Mucosa of rectum (tissue), 2 donors: Measurements from ENCODE around the gene KLK2.
A peak's percentile ranks its signal among the peaks of the same experiment; 100 is the strongest.

ENCODE experiments used
- H3K27ac ChIP-seq, 2 donors: one replicate each; pipeline ENCODE4 v1.7.0; 2013; ENCODE audit warnings: inconsistent platforms in 2 of 2, low read depth in 2 of 2, low read length in 2 of 2
- H3K27me3 ChIP-seq, 2 donors: one replicate each; pipeline ENCODE4 v1.7.0; 2013; ENCODE audit warnings: low read length in 2 of 2; ENCODE audit not compliant: control insufficient read depth in 2 of 2, insufficient read depth in 2 of 2
- H3K36me3 ChIP-seq, 2 donors: one replicate each; pipeline ENCODE4 v1.7.0; 2013; ENCODE audit warnings: low read length in 2 of 2; ENCODE audit not compliant: control insufficient read depth in 2 of 2, insufficient read depth in 2 of 2
- H3K4me1 ChIP-seq, 2 donors: one replicate each; pipeline ENCODE4 v1.7.0; 2013; ENCODE audit warnings: low read length in 2 of 2, mild to moderate bottlenecking in 1 of 2; ENCODE audit not compliant: control insufficient read depth in 2 of 2, insufficient read depth in 2 of 2
- H3K4me3 ChIP-seq, 2 donors: one replicate each; pipeline ENCODE4 v1.7.0; 2013; ENCODE audit warnings: low read length in 2 of 2
- H3K9ac ChIP-seq, 2 donors: one replicate each; pipeline ENCODE4 v1.7.0; 2013; ENCODE audit warnings: low read length in 2 of 2, low read depth in 1 of 2, mild to moderate bottlenecking in 1 of 2
- H3K9me3 ChIP-seq, 2 donors: one replicate each; pipeline ENCODE4 v1.7.0; 2013; ENCODE audit warnings: low read length in 2 of 2; ENCODE audit not compliant: control insufficient read depth in 2 of 2
- donor health status: healthy.
- donor health status: Normal muscosa, but diverticular disease.

Gene KLK2

DNA sequence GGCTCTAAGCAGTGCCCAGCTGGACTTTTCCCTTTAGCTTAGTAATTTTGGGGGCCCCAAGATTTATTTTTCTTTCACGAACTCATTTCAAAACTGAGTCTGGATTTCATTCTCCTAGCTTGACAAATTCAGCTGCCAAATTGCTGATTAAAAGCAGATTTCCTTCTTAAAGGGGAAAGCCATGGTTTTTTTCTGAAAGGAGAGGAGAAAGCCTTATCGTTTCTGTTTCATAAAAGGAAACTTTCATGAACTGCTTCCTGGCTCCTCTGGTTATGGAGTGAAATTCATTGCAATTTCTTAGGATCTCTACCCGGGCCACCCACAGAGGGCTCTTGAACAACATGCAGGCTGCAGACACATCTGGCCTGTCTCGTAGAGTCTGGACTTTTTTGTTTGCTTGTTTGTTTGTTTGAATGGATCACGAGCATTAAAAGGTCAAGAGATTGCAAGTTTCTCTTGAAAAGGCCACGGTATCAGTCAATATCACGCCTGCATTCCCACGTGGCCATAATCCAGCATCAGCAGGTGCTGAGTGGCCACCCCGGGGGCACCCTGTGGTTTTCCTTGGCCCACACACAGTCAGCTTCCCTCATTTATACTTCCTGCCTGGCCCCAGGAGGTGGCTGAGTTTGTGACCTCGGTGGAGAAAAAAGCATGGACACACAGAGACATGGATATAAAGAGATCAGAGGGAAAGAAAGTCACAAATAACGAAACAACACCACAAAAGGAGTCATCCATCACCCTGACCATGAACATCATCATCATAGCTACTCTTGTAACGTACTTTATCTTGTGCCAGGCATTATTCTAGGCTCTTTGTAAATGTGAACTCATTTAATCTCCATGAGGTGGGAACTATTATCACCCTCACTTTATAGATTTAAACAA is 48.4 kb downstream of the KLK2 start:
- Histone ChIP-seq H3K27ac (no peak overlapping the region), H3K36me3 (no peaks in the 10 kb centered on the region), H3K4me3 (no peak overlapping the region), H3K27me3 (no peaks in the 10 kb centered on the region), H3K9me3 (no peaks in the 10 kb centered on the region), H3K9ac (no peak overlapping the region), H3K4me1 (peaks cover 0 to 3% of the 10 kb centered on the region in 2 donors)

DNA sequence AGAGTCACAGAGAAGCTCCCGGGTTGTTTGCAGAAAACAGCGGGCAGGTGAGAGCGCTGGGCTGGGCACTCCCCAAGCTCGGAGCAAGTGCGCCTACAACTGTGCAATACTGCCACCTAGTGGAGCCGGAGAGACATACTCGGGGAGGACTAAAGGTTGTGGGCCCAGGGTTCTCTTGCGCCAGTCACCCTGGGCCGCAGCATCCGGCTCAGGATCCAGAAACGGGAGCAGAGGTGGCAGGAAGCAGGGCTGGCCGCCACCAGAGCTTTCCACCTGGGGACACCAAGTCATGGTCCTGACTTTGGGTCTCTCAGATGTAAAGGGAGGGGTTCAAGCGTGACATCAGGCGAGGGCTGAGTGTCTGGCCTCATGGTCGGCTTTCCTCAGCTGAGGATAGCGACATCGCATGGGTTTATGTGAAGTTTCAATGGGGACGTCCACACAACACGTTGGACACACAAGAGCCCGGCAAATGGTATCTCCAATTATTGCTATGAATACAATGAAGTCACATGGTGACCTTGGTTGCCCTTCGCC is 49.1 kb downstream of the KLK2 start:
- H3K9ac ChIP-seq, result peak overlapping the region in 1 of 2 donors; percentile 14
- no peaks in the 10 kb centered on the region for H3K27me3 ChIP-seq
- H3K9me3 ChIP-seq, result no peaks in the 10 kb centered on the region

DNA sequence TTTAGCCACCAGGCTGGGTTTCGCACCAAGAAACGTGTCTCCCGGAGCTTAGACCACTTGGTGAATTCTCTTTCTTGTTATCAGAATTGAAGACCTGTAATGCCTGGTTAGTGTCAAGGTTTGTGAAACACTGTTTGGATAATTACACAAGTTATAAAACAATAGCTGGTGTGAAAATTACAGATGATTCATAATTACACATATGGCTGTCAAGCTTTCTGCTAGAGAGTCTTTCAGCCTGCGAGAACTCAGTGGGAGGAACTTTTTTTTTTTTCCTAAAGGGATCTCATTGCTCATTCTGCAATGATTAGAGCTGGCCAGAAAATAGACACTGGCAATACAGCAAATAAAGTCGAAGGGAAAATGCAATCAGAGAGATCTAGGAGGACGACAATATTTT is 51.3 kb downstream of the KLK2 start:
- Histone ChIP-seq H3K9me3 (no peaks in the 10 kb centered on the region), H3K4me3 (no peak overlapping the region), H3K4me1 (peaks cover 0 to 3% of the 10 kb centered on the region in 2 donors), H3K9ac (no peak overlapping the region), H3K27me3 (peaks cover 4% of the 10 kb centered on the region in 2 donors), H3K27ac (no peak overlapping the region), H3K36me3 (no peaks in the 10 kb centered on the region)

More for the DNA sequence above, 49.1 kb downstream of the KLK2 start:
- H3K4me3 ChIP-seq, result no peak overlapping the region
- peaks cover 0 to 3% of the 10 kb centered on the region in 2 donors for H3K4me1 ChIP-seq
- no peaks in the 10 kb centered on the region for H3K36me3 ChIP-seq
- H3K27ac ChIP-seq, result no peak overlapping the region

DNA sequence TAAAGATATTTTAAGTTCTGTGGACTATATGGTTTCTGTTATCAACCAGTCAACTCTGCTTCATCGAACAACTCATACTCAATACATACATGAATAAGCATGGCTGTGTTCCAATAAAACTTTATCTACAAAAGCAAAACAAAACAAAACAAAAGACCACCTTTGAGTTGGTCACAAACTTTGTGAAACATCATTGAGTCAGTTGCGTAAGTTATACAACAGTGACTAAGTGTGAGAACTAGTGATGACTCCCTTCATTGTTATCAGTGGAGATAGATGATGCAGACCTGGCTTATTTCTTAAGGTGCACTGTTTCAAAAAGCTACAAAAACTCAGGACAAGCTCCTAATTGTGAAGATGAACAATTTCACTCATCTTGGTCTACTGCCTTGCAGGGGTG is 52.5 kb downstream of the KLK2 start:
- Histone ChIP-seq H3K9me3 (no peaks in the 10 kb centered on the region), H3K9ac (no peak overlapping the region), H3K4me3 (no peak overlapping the region), H3K27me3 (peaks cover 4% of the 10 kb centered on the region in 2 donors), H3K27ac (no peak overlapping the region), H3K4me1 (peaks cover 0 to 3% of the 10 kb centered on the region in 2 donors), H3K36me3 (no peaks in the 10 kb centered on the region)

DNA sequence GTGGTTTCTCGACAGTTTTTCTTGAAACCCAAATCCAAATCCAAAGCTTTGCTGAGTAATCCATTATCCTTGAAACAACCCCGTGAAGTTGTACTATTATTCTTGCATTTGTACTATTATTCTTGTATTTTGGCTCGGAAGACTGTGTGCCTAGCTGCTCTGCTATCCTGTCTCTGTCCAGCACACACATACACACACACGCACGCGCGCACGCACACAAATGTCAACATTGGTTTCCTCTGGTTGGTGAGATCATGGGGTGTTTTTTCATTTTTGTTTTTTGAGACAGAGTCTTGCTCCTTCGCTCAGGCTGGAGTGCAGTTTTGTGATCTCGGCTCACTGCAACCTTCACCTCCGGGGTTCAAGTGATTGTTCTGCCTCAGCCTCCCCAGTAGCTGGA is 52.9 kb downstream of the KLK2 start:
- Histone ChIP-seq H3K27me3 (peaks cover 4% of the 10 kb centered on the region in 2 donors), H3K4me3 (no peak overlapping the region), H3K9ac (no peak overlapping the region), H3K27ac (no peak overlapping the region), H3K9me3 (no peaks in the 10 kb centered on the region), H3K36me3 (no peaks in the 10 kb centered on the region), H3K4me1 (peaks cover 0 to 3% of the 10 kb centered on the region in 2 donors)

DNA sequence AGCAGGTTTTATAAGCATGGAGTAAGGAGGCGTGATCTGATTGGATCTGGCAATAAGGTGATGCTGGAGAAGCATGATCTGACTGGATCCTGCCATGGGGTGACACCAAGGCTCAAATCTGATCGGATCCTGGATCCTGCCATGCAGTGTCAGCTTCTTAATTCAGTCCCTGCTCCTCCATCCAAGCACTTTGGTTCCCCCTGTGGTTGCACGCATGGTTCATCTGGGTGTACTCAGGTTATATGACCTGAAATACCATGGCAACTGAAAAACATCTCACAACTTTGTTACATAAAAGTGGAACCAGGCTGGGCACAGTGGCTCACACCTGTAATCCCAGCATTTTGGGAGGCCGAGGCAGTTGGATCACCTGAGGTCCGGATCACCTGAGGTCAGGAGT is 55.6 kb downstream of the KLK2 start:
- H3K9ac ChIP-seq, result no peak overlapping the region
- peaks cover 4 to 9% of the 10 kb centered on the region in 2 donors for H3K27me3 ChIP-seq
- no peaks in the 10 kb centered on the region for H3K4me1 ChIP-seq
- no peak overlapping the region for H3K4me3 ChIP-seq
- no peaks in the 10 kb centered on the region for H3K9me3 ChIP-seq
- H3K36me3 ChIP-seq, result no peaks in the 10 kb centered on the region
- H3K27ac ChIP-seq, result no peak overlapping the region
